IMR-90 (cell line): Measurements from ENCODE around the gene DNM3. TPM values are rescaled to one million over a fixed set of nuclear protein-coding genes. Genes with fewer than 3 reads are reported as not detected.

Experiments used
- ATAC-seq: fragments of 200-7000 bp; cut with Tn5 transposase; 2 replicates; pipeline ENCODE4 v1.9.1; 2020; ENCODE audit warnings: low read depth, mild to moderate bottlenecking, moderate library complexity
- BruUV-seq: library from RNA; stranded (reverse); fragments of 400-500 nt; replicated peaks from 2 replicates; lab custom pipeline; 2021; lab: Mats Ljungman, UMichigan
- CTCF ChIA-PET: fragments of 300-600 bp; formaldehyde crosslinking; extraction: SDS; loops from one replicate; lab custom pipeline; 2021; ENCODE audit warnings: antibody characterized with exemption; lab: Yijun Ruan, JAX
- POLR2A ChIA-PET: fragments of 300-600 bp; sonication (Branson Sonifier 250); formaldehyde crosslinking; loops from one replicate; lab custom pipeline; 2022; ENCODE audit warnings: antibody characterized with exemption; ENCODE audit not compliant: unreplicated experiment; lab: Charles Lee
- DNase-seq: peaks from one replicate; pipeline ENCODE4 v3.0.0; 2013
- H2AFZ ChIP-seq: replicated peaks from 2 replicates; pipeline ENCODE3; 2013; ENCODE audit warnings: low read length, mild to moderate bottlenecking; ENCODE audit not compliant: poor library complexity
- H2AK5ac ChIP-seq: 2 replicates; pipeline ENCODE4 v1.6.1; 2013; ENCODE audit warnings: low read depth, low read length, inconsistent platforms
- H2AK9ac ChIP-seq: replicated peaks from 2 replicates; pipeline ENCODE3; 2013; ENCODE audit warnings: mild to moderate bottlenecking, low read depth, low read length, moderate library complexity; ENCODE audit not compliant: poor library complexity
- H2BK120ac ChIP-seq: 2 replicates; pipeline ENCODE4 v1.6.1; 2013; ENCODE audit warnings: low read depth, low read length, inconsistent platforms
- H2BK15ac ChIP-seq: 3 replicates; pipeline ENCODE4 v1.6.1; 2013; ENCODE audit warnings: low read depth, low read length, inconsistent platforms
- H2BK20ac ChIP-seq: 2 replicates; pipeline ENCODE4 v1.6.1; 2013; ENCODE audit warnings: low read depth, mild to moderate bottlenecking, inconsistent platforms, low read length, moderate library complexity
- H2BK5ac ChIP-seq: 2 replicates; pipeline ENCODE4 v1.6.1; 2013; ENCODE audit warnings: mild to moderate bottlenecking, low read depth, low read length, inconsistent platforms; ENCODE audit not compliant: poor library complexity, severe bottlenecking
- H3K14ac ChIP-seq: replicated peaks from 2 replicates; pipeline ENCODE4 v1.6.1; 2013; ENCODE audit warnings: low read depth, low read length, inconsistent platforms
- H3K18ac ChIP-seq: 2 replicates; pipeline ENCODE4 v1.6.1; 2013; ENCODE audit warnings: low read depth, low read length, control low read depth
- H3K23ac ChIP-seq: 2 replicates; pipeline ENCODE4 v1.6.1; 2013; ENCODE audit warnings: low read depth, low read length, inconsistent platforms
- H3K27ac ChIP-seq: 2 replicates; pipeline ENCODE4 v1.5.1; 2013; ENCODE audit warnings: mild to moderate bottlenecking, control low read depth, low read length; ENCODE audit not compliant: insufficient read depth
- H3K27me3 ChIP-seq: 2 replicates; pipeline ENCODE4 v1.6.1; 2013; ENCODE audit warnings: low read length; ENCODE audit not compliant: control insufficient read depth, insufficient read depth
- H3K36me3 ChIP-seq: 2 replicates; pipeline ENCODE4 v1.6.1; 2013; ENCODE audit warnings: low read length, mixed read lengths; ENCODE audit not compliant: control insufficient read depth, insufficient read depth
- H3K4ac ChIP-seq: 2 replicates; pipeline ENCODE4 v1.6.1; 2013; ENCODE audit warnings: low read depth, low read length, inconsistent platforms
- H3K4me1 ChIP-seq: 2 replicates; pipeline ENCODE4 v1.6.1; 2013; ENCODE audit warnings: low read length, mixed read lengths; ENCODE audit not compliant: control insufficient read depth, insufficient read depth
- H3K4me2 ChIP-seq: 2 replicates; pipeline ENCODE4 v1.6.1; 2013; ENCODE audit warnings: low read depth, mild to moderate bottlenecking, control low read depth, low read length, moderate library complexity
- H3K4me3 ChIP-seq: 2 replicates; pipeline ENCODE4 v1.5.1; 2013; ENCODE audit warnings: low read depth, mild to moderate bottlenecking, control low read depth, low read length, moderate library complexity; ENCODE audit not compliant: insufficient read depth
- H3K56ac ChIP-seq: 2 replicates; pipeline ENCODE4 v1.6.1; 2013; ENCODE audit warnings: low read length, inconsistent platforms; ENCODE audit not compliant: insufficient read depth; ENCODE audit errors: extremely low read depth
- H3K79me1 ChIP-seq, 2 experiments: 2 replicates each; pipeline ENCODE4 v1.6.1; 2013; ENCODE audit warnings: low read length in 2 of 2, inconsistent platforms in 1 of 2, low read depth in 1 of 2
- H3K9ac ChIP-seq: 2 replicates; pipeline ENCODE4 v1.6.1; 2013; ENCODE audit warnings: low read depth, low read length, control low read depth
- H3K9me1 ChIP-seq: 2 replicates; pipeline ENCODE4 v1.6.1; 2013; ENCODE audit warnings: low read length, inconsistent platforms; ENCODE audit not compliant: insufficient read depth
- H3K9me3 ChIP-seq: 2 replicates; pipeline ENCODE4 v1.6.1; 2013; ENCODE audit warnings: low read length; ENCODE audit not compliant: control insufficient read depth, insufficient read depth
- H4K20me1 ChIP-seq: 2 replicates; pipeline ENCODE4 v1.6.1; 2013; ENCODE audit warnings: low read length, inconsistent platforms; ENCODE audit not compliant: insufficient read depth
- H4K5ac ChIP-seq: 2 replicates; pipeline ENCODE4 v1.6.1; 2013; ENCODE audit warnings: mild to moderate bottlenecking, low read depth, low read length, control low read depth
- H4K8ac ChIP-seq, 2 experiments: 2 replicates each; pipeline ENCODE4 v1.6.1; 2013; ENCODE audit warnings: low read depth in 2 of 2, low read length in 2 of 2, control low read depth in 1 of 2, inconsistent platforms in 1 of 2
- H4K91ac ChIP-seq: 2 replicates; pipeline ENCODE4 v1.6.1; 2013; ENCODE audit warnings: low read depth, low read length, inconsistent platforms; ENCODE audit not compliant: insufficient read depth
- MAFK ChIP-seq: IDR thresholded peaks from 2 replicates; pipeline ENCODE4 v1.6.1; 2012; ENCODE audit warnings: low read depth, low read length, improper control_type of control experiment
- NFE2L2 ChIP-seq: fragments of 150-350 bp; IDR thresholded peaks from 2 replicates; pipeline ENCODE4 v1.6.1; 2016; ENCODE audit warnings: low read depth, mild to moderate bottlenecking, low read length
- WGBS, 2 experiments: methylation state at CpG; one replicate each; pipeline versions ENCODE4 v1.1.5 to v1.1.7; 2013; ENCODE audit warnings: missing lambda C conversion rate in 2 of 2; ENCODE audit not compliant: insufficient read length in 1 of 2; ENCODE audit errors: extremely low coverage in 2 of 2; 5-methylcytosine and 5-hydroxymethylcytosine counted together
- dilution Hi-C: fragments of 300-500 bp; cut with HindIII; formaldehyde crosslinking; loops from one replicate; pipeline ENCODE4 v1.14.3; 2018; ENCODE audit warnings: low sequenced_read_pairs; ENCODE audit not compliant: unreplicated experiment
- in situ Hi-C: fragments of 300-500 bp; cut with MboI; formaldehyde crosslinking; loops from 3 replicates; pipeline ENCODE4 v1.14.3; 2019; ENCODE audit warnings: low sequenced_read_pairs, inconsistent platforms, mixed read lengths
- intact Hi-C: fragments of 100-400 bp; cut with micrococcal nuclease; formaldehyde crosslinking; loops from 2 replicates; pipeline ENCODE4 v1.10.0; 2022
- polyA plus RNA-seq, 3 experiments: library from polyadenylated mRNA; depleted of rRNA; stranded (reverse); fragments of >200 nt; gene quantifications; 2 replicates each; pipeline ENCODE4 v1.2.3, GENCODE V29; 2012; ENCODE audit warnings: low replicate concordance in 1 of 3
- total RNA-seq: library from RNA; depleted of rRNA; stranded (reverse); fragments of >200 nt; gene quantifications from 2 replicates; pipeline ENCODE4 v1.2.3, GENCODE V29; 2012

Gene DNM3
- total and polyA plus RNA-seq, 2 of the 4 experiments (the other 2 are of a cell fraction): 0.36 TPM

DNA sequence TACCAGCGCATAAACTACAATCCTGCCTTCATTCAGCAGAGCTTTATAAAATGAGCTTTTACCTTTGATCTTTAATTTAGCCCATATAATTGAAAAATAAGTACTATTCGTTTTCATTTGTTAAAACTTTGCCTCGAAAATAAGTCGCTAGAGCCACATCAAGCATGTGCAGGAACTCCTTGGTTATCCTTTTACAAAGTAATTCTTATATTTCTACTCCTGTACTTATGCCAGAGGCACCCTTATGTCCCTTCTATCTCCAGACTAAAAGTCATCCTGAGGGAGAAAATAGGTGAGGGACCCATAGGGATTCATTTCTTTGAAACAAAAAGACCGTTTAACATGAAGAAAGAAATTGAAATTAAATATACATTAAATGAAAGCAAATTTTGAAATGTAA lies 301.0 kb downstream of the DNM3 start (continued):
- TF ChIP-seq MAFK: no peak

DNA sequence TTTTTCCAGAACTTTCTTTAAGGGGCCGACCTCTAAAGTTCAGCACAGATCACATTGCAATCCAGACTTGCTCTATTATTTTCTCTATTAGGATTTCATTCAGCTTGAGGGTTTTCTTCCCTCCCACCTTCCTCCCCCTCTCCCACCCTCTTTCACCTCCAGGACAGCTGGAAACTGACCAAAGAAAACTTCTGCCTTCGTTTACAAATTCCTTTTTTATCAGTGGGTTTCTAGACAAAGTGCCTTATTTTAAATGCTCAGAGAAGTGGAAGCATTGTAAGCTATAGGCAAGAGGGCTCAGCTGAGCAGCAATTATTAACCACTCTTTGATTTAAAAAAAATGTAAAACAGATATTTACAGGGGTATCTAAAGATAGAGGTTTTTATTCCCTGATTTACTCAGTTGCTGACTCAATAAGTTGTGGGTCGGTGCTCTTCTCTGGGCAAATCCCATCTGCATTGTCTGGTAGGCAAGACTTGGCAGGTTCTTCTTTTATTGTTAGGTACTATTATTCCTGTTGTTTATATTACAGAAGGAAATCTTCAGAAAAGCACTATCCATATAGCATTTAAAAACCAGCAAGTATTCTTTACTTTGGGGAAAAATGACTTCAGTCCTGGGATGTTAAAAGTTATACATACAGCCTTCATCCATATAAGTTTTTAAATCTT lies 302.2 kb downstream of the DNM3 start:
- Histone ChIP-seq H3K4me3 (peak overlapping the region; percentile 65), H2AFZ (no peak overlapping the region), H3K79me1 (peaks cover 0 to 20% of the 10 kb centered on the region in 2 experiments; a peak in 2 of 4 replicates), H2BK20ac (no peak overlapping the region), H3K23ac (peak overlapping the region; percentile 10), H2AK9ac (no peak overlapping the region), H3K27ac (peak overlapping the region; percentile 86), H2BK5ac (peak overlapping the region; percentile 85), H3K14ac (peak overlapping the region; percentile 35), H3K4ac (peak overlapping the region; percentile 19), H2BK15ac (no peak overlapping the region), H3K4me1 (peaks cover 6% of the 10 kb centered on the region), H4K8ac (peak overlapping the region in 1 of 2 experiments; percentile 37; a peak in 3 of 4 replicates), H4K20me1 (no peaks in the 10 kb centered on the region; the same call in 1 of the 2 replicates), H3K56ac (peak overlapping the region; percentile 63; the same call in 1 of the 2 replicates), H4K5ac (peak overlapping the region; percentile 27), H3K4me2 (peak overlapping the region; percentile 91), H3K9ac (peak overlapping the region; percentile 96), H3K27me3 (no peaks in the 10 kb centered on the region), H2AK5ac (no peak overlapping the region), H2BK120ac (peak overlapping the region; percentile 13; the same call in 1 of the 2 replicates), H4K91ac (0 out of 2 replicates have a peak overlapping the region, but pooled peaks have one; percentile 18), H3K36me3 (peaks cover 4% of the 10 kb centered on the region), H3K18ac (peak overlapping the region; percentile 32), H3K9me1 (peaks cover 6% of the 10 kb centered on the region), H3K9me3 (no peaks in the 10 kb centered on the region)
- 0 out of 2 replicates have a peak, but pooled peaks have one; percentile 3 for ATAC-seq
- peak; percentile 70 for DNase-seq
- ChIA-PET POLR2A (interaction anchor here (1.7 to 2.1 kb wide), 2 partner anchors 37 to 141 kb away, joined by 4 to 7 read pairs; no protein-coding TSS in a partner anchor), CTCF (interaction anchor here (0.6 kb wide), 1 partner anchor 11 kb away, joined by 3 read pairs; no protein-coding TSS in a partner anchor)
- intact Hi-C loops: loop anchor here (1.0 to 10.0 kb wide), 10 partner anchors 37 to 441 kb away; partner anchors contain the start of genes PIGC and SUCO
- in situ Hi-C loops: loop anchor here (10.0 kb wide), 1 partner anchor 251 kb away; no protein-coding TSS in a partner anchor
- dilution Hi-C loops: no loop called here
- no TSS peak for BruUV-seq
- TF ChIP-seq NFE2L2 (no peak), MAFK (peak; percentile 20; the same call in 1 of the 2 replicates)
- WGBS, 2 experiments: no CpG with 5 or more reads among the region's 3 CpGs
